Chondrocyte (in vitro differentiated cells): Measurements from ENCODE around the gene HBQ1. TPM values are rescaled to one million over a fixed set of nuclear protein-coding genes. Genes with fewer than 3 reads are reported as not detected.
"Not testable (repeated sequence)": the region's sequence is repeated elsewhere in the genome, so short reads cannot be mapped to it uniquely, and the experiment has no call there.

ENCODE experiments used
- DNase-seq: peaks from one replicate; pipeline ENCODE4 v3.0.0; 2021; ENCODE audit warnings: mixed read lengths, low spot score
- H3K27ac Mint-ChIP-seq: one replicate; pipeline ENCODE4 v1.8.0; 2021; ENCODE audit warnings: mild to moderate bottlenecking, moderate library complexity, mixed read lengths; ENCODE audit not compliant: unreplicated experiment
- H3K27me3 Mint-ChIP-seq: 2 replicates; pipeline ENCODE4 v1.8.0; 2021; ENCODE audit warnings: low read depth, mixed read lengths
- H3K36me3 Mint-ChIP-seq: 2 replicates; pipeline ENCODE4 v1.8.0; 2021; ENCODE audit warnings: low read depth, mixed read lengths
- H3K4me1 Mint-ChIP-seq: 2 replicates; pipeline ENCODE4 v1.8.0; 2021; ENCODE audit warnings: low read depth, mild to moderate bottlenecking, mixed read lengths
- H3K4me3 Mint-ChIP-seq: one replicate; pipeline ENCODE4 v1.8.0; 2021; ENCODE audit warnings: mild to moderate bottlenecking, moderate library complexity, mixed read lengths; ENCODE audit not compliant: unreplicated experiment
- H3K9me3 Mint-ChIP-seq: 2 replicates; pipeline ENCODE4 v1.8.0; 2021; ENCODE audit warnings: low read depth, mixed read lengths
- CTCF ChIP-seq: fragments of 200-600 bp; sonication (generic); IDR thresholded peaks from 2 replicates; pipeline ENCODE4 v1.5.0; 2021; ENCODE audit warnings: antibody characterized with exemption, mild to moderate bottlenecking, moderate library complexity
- total RNA-seq: library from RNA; stranded (reverse); gene quantifications from 3 replicates; pipeline ENCODE4 v1.2.1, GENCODE V29; 2021

The HBQ1 gene
- total RNA-seq, 1 donor from 2014 or later = not detected

GRCh38 chr16:173211-173854 lies 6.9 kb upstream of the HBQ1 start:
- H3K4me1 Mint-ChIP-seq = peaks cover 15% of the 10 kb centered on the region
- not testable (repeated sequence) for DNase-seq

GRCh38 chr16:173928-174769 lies 6.1 kb upstream of the HBQ1 start:
- H3K27ac Mint-ChIP-seq, DNase-seq, H3K9me3 Mint-ChIP-seq, H3K4me3 Mint-ChIP-seq, H3K36me3 Mint-ChIP-seq: not testable (repeated sequence)
- H3K4me1 Mint-ChIP-seq = peaks cover 15% of the 10 kb centered on the region
- peaks cover 45% of the 10 kb centered on the region for H3K27me3 Mint-ChIP-seq

More at GRCh38 chr16:173211-173854, 6.9 kb upstream of the HBQ1 start:
- not testable (repeated sequence) for H3K9me3 Mint-ChIP-seq, H3K4me3 Mint-ChIP-seq, H3K27ac Mint-ChIP-seq, H3K36me3 Mint-ChIP-seq
- peaks cover 46% of the 10 kb centered on the region for H3K27me3 Mint-ChIP-seq

- H3K27ac Mint-ChIP-seq = no peak overlapping the region
- no peak overlapping the region for H3K4me3 Mint-ChIP-seq
- DNase-seq = no peak
- H3K4me1 Mint-ChIP-seq = peaks cover 8% of the 10 kb centered on the region
- H3K9me3 Mint-ChIP-seq = no peaks in the 10 kb centered on the region
- no peaks in the 10 kb centered on the region for H3K36me3 Mint-ChIP-seq
- H3K27me3 Mint-ChIP-seq = peaks cover 43% of the 10 kb centered on the region
- TF ChIP-seq CTCF = no peak
Measured at GRCh38 chr16:175011-175949, 5.0 kb upstream of the HBQ1 start.

GRCh38 chr16:176006-176405 lies 4.3 kb upstream of the HBQ1 start:
- Mint-ChIP-seq H3K4me3 (peak overlapping the region; percentile 31), H3K27me3 (peaks cover 40% of the 10 kb centered on the region)
- not testable (repeated sequence) for DNase-seq, H3K36me3 Mint-ChIP-seq, H3K9me3 Mint-ChIP-seq, H3K27ac Mint-ChIP-seq, H3K4me1 Mint-ChIP-seq

GRCh38 chr16:176477-177382 lies 3.5 kb upstream of the HBQ1 start, which contains the start of gene HBA1:
Gene HBA1, plus strand, starts transcription at chr16:176680. Its CDS starts 37 bp downstream, at chr16:176717.
- H3K27ac Mint-ChIP-seq, H3K9me3 Mint-ChIP-seq, H3K4me1 Mint-ChIP-seq, H3K36me3 Mint-ChIP-seq, DNase-seq: not testable (repeated sequence)
- peaks cover 36% of the 10 kb centered on the region for H3K27me3 Mint-ChIP-seq
- peak within 1 kb of the TSS; percentile 31 for H3K4me3 Mint-ChIP-seq

- Mint-ChIP-seq H3K36me3 (no peaks in the 10 kb centered on the region), H3K4me1 (peaks cover 8% of the 10 kb centered on the region), H3K27ac (no peak overlapping the region), H3K9me3 (no peaks in the 10 kb centered on the region), H3K4me3 (no peak overlapping the region), H3K27me3 (peaks cover 35% of the 10 kb centered on the region)
- no peak for TF ChIP-seq CTCF
- DNase-seq = no peak
Measured at GRCh38 chr16:177394-177822, 2.9 kb upstream of the HBQ1 start.
